ENCODE measurements around the gene PCDHGA1. TPM values are rescaled to one million over a fixed set of nuclear protein-coding genes. Genes with fewer than 3 reads are reported as not detected.
"Not testable (repeated sequence)": the region's sequence is repeated elsewhere in the genome, so short reads cannot be mapped to it uniquely, and the experiment has no call there.

Gene PCDHGA1
- total RNA-seq = under 1 TPM; 0.38 to 0.52 TPM
- polyA plus RNA-seq = not detected
- total RNA-seq = 0 to 1.2 (median 0.15) reads per million in 6 experiments

GRCh38 chr5:141330299-141331080 is at the start of gene PCDHGA1:
TSS of gene PCDHGA1 (plus strand) at chr5:141330514.
- ATAC-seq = peak in 1 of 2 donors; percentile 45
- POLR2A ChIA-PET = no interaction called here
- Mint-ChIP-seq H3K9me3 (peaks cover 17 to 89% (median 49%) of the 10 kb centered on the region in 9 donors), H3K4me3 (peak within 1 kb of the TSS in 5 of 10 donors; percentile 5 to 53 (median 24)), H3K4me1 (peaks cover 6 to 9% (median 7%) of the 10 kb centered on the region in 4 donors), H3K36me3 (peaks cover 13 to 71% (median 60%) of the 10 kb centered on the region in 3 donors), H3K27ac (no peak within 1 kb of the TSS), H3K27me3 (peaks cover 24 to 88% (median 73%) of the 10 kb centered on the region in 5 donors)
- DNase-seq = peak in 1 of 10 donors; percentile 20

GRCh38 chr5:141298376-141298775 is 31.9 kb upstream of the PCDHGA1 start:
- no peak for DNase-seq
- Mint-ChIP-seq H3K27me3 (no peaks in the 10 kb centered on the region), H3K36me3 (peaks cover 40 to 91% (median 76%) of the 10 kb centered on the region in 3 donors), H3K4me1 (peaks cover 0 to 5% (median 0%) of the 10 kb centered on the region in 4 donors), H3K4me3 (no peak overlapping the region), H3K27ac (no peak overlapping the region), H3K9me3 (peaks cover 6 to 96% (median 50%) of the 10 kb centered on the region in 9 donors)
- no peak for ATAC-seq
- POLR2A ChIA-PET = no interaction called here

GRCh38 chr5:141303756-141304155 is 26.6 kb upstream of the PCDHGA1 start, which contains the start of gene SLC25A2:
TSS of gene SLC25A2 (minus strand) at chr5:141304049. CDS start at chr5:141303865, 184 bp downstream.
- POLR2A ChIA-PET = no interaction called here
- H3K36me3 Mint-ChIP-seq = peaks cover 9 to 72% (median 54%) of the 10 kb centered on the region in 3 donors
- H3K9me3 Mint-ChIP-seq = peaks cover 0 to 94% (median 31%) of the 10 kb centered on the region in 9 donors
- H3K27me3 Mint-ChIP-seq = no peaks in the 10 kb centered on the region
- H3K4me1 Mint-ChIP-seq = peaks cover 0 to 2% (median 0%) of the 10 kb centered on the region in 4 donors
- no peak within 1 kb of the TSS for H3K27ac Mint-ChIP-seq
- ATAC-seq (no peak), DNase-seq (no peak)
- H3K4me3 Mint-ChIP-seq = no peak within 1 kb of the TSS

GRCh38 chr5:141306630-141307029 is 23.7 kb upstream of the PCDHGA1 start:
- no peak for DNase-seq
- Mint-ChIP-seq H3K36me3 (peaks cover 11 to 67% (median 48%) of the 10 kb centered on the region in 3 donors), H3K4me3 (no peak overlapping the region), H3K27me3 (no peaks in the 10 kb centered on the region), H3K9me3 (peaks cover 3 to 94% (median 39%) of the 10 kb centered on the region in 9 donors), H3K27ac (peak overlapping the region in 1 of 10 donors; percentile 29), H3K4me1 (peaks cover 0 to 2% (median 0%) of the 10 kb centered on the region in 4 donors)
- no peak for ATAC-seq
- POLR2A ChIA-PET = no interaction called here

GRCh38 chr5:141313711-141314110 is 16.6 kb upstream of the PCDHGA1 start:
- POLR2A ChIA-PET = no interaction called here
- peaks cover 19 to 99% (median 58%) of the 10 kb centered on the region in 9 donors for H3K9me3 Mint-ChIP-seq
- peaks cover 4 to 11% (median 7%) of the 10 kb centered on the region in 4 donors for H3K4me1 Mint-ChIP-seq
- no peak overlapping the region for H3K27ac Mint-ChIP-seq
- no peak overlapping the region for H3K4me3 Mint-ChIP-seq
- DNase-seq (no peak), ATAC-seq (no peak)
- H3K27me3 Mint-ChIP-seq = no peaks in the 10 kb centered on the region
- H3K36me3 Mint-ChIP-seq = peaks cover 33 to 86% (median 58%) of the 10 kb centered on the region in 3 donors

GRCh38 chr5:141316963-141317362 is 13.4 kb upstream of the PCDHGA1 start:
- peak overlapping the region in 1 of 10 donors; percentile 9 for H3K27ac Mint-ChIP-seq
- H3K36me3 Mint-ChIP-seq = peaks cover 42 to 92% (median 65%) of the 10 kb centered on the region in 3 donors

GRCh38 chr5:141319202-141319601 is 11.1 kb upstream of the PCDHGA1 start:
- POLR2A ChIA-PET = interaction anchor here (0.6 to 1.9 kb wide), 3 partner anchors 59 to 318 kb away, joined by 4 to 9 read pairs (median 5); partner anchors contain the start of genes HDAC3 and RELL2
- ATAC-seq = no peak
- H3K27ac Mint-ChIP-seq = peak overlapping the region in 3 of 10 donors; percentile 11 to 100 (median 14)
- H3K4me3 Mint-ChIP-seq = peak overlapping the region in 9 of 10 donors; percentile 29 to 100 (median 97)
- H3K4me1 Mint-ChIP-seq = peaks cover 20 to 36% (median 29%) of the 10 kb centered on the region in 4 donors
- H3K9me3 Mint-ChIP-seq = peaks cover 17 to 90% (median 57%) of the 10 kb centered on the region in 9 donors
- peaks cover 0 to 1% (median 0%) of the 10 kb centered on the region in 5 donors for H3K27me3 Mint-ChIP-seq
- peaks cover 36 to 81% (median 48%) of the 10 kb centered on the region in 3 donors for H3K36me3 Mint-ChIP-seq
- DNase-seq = no peak

More at GRCh38 chr5:141316963-141317362, 13.4 kb upstream of the PCDHGA1 start:
- Mint-ChIP-seq H3K9me3 (peaks cover 18 to 99% (median 67%) of the 10 kb centered on the region in 9 donors), H3K4me1 (peaks cover 20 to 36% (median 29%) of the 10 kb centered on the region in 4 donors)
- DNase-seq, H3K4me3 Mint-ChIP-seq, ATAC-seq, H3K27me3 Mint-ChIP-seq: not testable (repeated sequence)
- POLR2A ChIA-PET = interaction anchor here (0.7 kb wide), 1 partner anchor 755 kb away, joined by 5 read pairs; no protein-coding TSS in a partner anchor

- Mint-ChIP-seq H3K4me3 (peak overlapping the region; percentile 92 to 100 (median 98)), H3K4me1 (peaks cover 20 to 36% (median 29%) of the 10 kb centered on the region in 4 donors), H3K27ac (peak overlapping the region in 7 of 10 donors; percentile 97 to 100 (median 99)), H3K27me3 (peaks cover 0 to 2% (median 1%) of the 10 kb centered on the region in 5 donors), H3K9me3 (peaks cover 12 to 87% (median 54%) of the 10 kb centered on the region in 9 donors), H3K36me3 (peaks cover 36 to 79% (median 43%) of the 10 kb centered on the region in 3 donors)
- POLR2A ChIA-PET = interaction anchor here (0.6 to 1.9 kb wide), 13 partner anchors 60 to 772 kb away, joined by 4 to 13 read pairs (median 5); partner anchors contain the start of genes DIAPH1, EIF4EBP3, HDAC3 and IK
- DNase-seq (no peak), ATAC-seq (no peak)
These were observed 10.6 kb upstream of the PCDHGA1 start for GRCh38 chr5:141319699-141320098.

GRCh38 chr5:141320225-141321169 is 9.8 kb upstream of the PCDHGA1 start, which contains the start of gene TAF7:
TSS of gene TAF7 (minus strand) at chr5:141320784. CDS start at chr5:141320044, 740 bp downstream.
- Mint-ChIP-seq H3K27ac (peak within 1 kb of the TSS; percentile 97 to 100 (median 99)), H3K4me3 (peak within 1 kb of the TSS; percentile 92 to 100 (median 98)), H3K4me1 (peaks cover 20 to 31% (median 28%) of the 10 kb centered on the region in 4 donors), H3K9me3 (peaks cover 4 to 81% (median 48%) of the 10 kb centered on the region in 9 donors), H3K36me3 (peaks cover 28 to 71% (median 35%) of the 10 kb centered on the region in 3 donors), H3K27me3 (peaks cover 0 to 4% (median 1%) of the 10 kb centered on the region in 5 donors)
- POLR2A ChIA-PET = interaction anchor here (0.6 to 1.9 kb wide), 18 partner anchors 8 to 773 kb away, joined by 3 to 13 read pairs (median 5); partner anchors contain the start of genes DIAPH1, EIF4EBP3, HDAC3 and IK
- peak; percentile 86 to 96 (median 90) for DNase-seq
- peak; percentile 88 to 89 for ATAC-seq

GRCh38 chr5:141322261-141322660 is 8.1 kb upstream of the PCDHGA1 start:
- peak overlapping the region in 3 of 10 donors; percentile 9 to 96 (median 94) for H3K4me3 Mint-ChIP-seq
- peaks cover 0 to 17% (median 11%) of the 10 kb centered on the region in 5 donors for H3K27me3 Mint-ChIP-seq
- ATAC-seq (no peak), DNase-seq (no peak)
- H3K36me3 Mint-ChIP-seq = peaks cover 22 to 57% (median 43%) of the 10 kb centered on the region in 3 donors
- peaks cover 28 to 39% (median 33%) of the 10 kb centered on the region in 4 donors for H3K4me1 Mint-ChIP-seq
- POLR2A ChIA-PET = no interaction called here
- H3K9me3 Mint-ChIP-seq = peaks cover 0 to 78% (median 48%) of the 10 kb centered on the region in 9 donors
- H3K27ac Mint-ChIP-seq = peak overlapping the region in 2 of 10 donors; percentile 58 to 72

Data from naive thymus-derived CD8-positive, alpha-beta T cell (primary cell).